22Rv1 (cell line): Measurements from ENCODE around the gene ZNF442.
"Not testable (repeated sequence)": the region's sequence is repeated elsewhere in the genome, so short reads cannot be mapped to it uniquely, and the experiment has no call there.

ENCODE experiments used
- CTCF ChIP-seq: fragments of 450-650 bp; IDR thresholded peaks from 2 replicates; pipeline ENCODE4 v1.5.1; 2017; ENCODE audit warnings: mild to moderate bottlenecking
- ZFX ChIP-seq: fragments of 450-650 bp; IDR thresholded peaks from 2 replicates; pipeline ENCODE4 v1.6.1; 2017; ENCODE audit warnings: antibody characterized with exemption, borderline replicate concordance

GRCh38 chr19:12399901-12400632 lies 34.6 kb upstream of the ZNF442 start:
- not testable (repeated sequence) for TF ChIP-seq CTCF, ZFX
